Left kidney (tissue), 2 donors: ENCODE results near the gene NAALADL2. TPM values are rescaled to one million over a fixed set of nuclear protein-coding genes. Genes with fewer than 3 reads are reported as not detected.

Source experiments
- DNase-seq: peaks from one replicate; pipeline ENCODE4 v3.0.0-alpha.2; 2013
- polyA plus RNA-seq: library from polyadenylated mRNA; unstranded; fragments of 120-200 nt; gene quantifications from one replicate; pipeline ENCODE4 v1.2.1, GENCODE V29; 2013; ENCODE audit not compliant: insufficient read length

Gene NAALADL2
- polyA plus RNA-seq, 1 donor, result 19.9 TPM

DNA sequence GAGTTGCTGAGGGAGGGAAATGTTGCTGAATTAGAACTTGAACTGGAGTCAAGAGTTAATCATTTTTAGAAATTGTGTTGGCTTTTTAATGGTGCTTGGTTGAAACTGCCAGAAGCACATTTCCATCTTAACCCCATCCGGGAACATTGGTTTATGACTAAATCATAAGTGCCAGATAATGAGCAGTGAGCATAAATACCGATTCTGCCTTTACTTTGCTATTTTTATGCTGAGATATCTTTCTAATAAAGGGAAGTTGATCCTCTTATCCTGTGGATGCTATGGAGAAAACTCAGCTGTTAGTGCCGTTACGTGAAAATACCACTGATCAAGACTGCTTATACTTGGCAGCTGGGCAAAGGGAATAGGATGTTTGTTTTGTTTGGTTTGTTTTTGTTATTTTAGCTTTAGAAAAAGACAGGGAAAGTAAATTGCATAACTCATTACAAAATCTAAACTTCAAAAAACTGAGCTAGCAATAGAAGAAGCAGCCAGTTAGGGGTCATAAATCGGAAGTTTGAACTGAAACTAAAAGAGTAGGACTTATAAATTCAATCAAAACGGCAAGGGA, 813.1 kb downstream of the NAALADL2 start:
- peak; percentile 31 for DNase-seq

DNA sequence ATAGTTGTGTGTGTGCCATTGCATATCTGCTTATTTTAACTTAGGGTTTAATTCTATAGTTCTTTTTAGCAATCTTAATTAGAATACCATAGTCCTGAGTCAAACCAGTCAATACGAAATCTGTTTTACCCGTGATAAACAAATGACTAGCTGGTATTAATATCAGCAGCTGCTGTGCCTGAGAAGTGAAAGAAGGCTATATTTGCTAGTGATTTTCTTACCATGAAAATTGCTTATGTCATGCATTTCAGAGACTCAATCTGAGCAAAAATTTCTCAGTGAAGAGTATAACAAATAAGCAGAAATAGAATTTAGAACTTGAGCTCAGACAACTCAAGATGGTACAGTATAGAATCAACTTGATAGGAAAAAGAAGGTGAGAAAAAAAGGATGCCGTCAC, 820.4 kb downstream of the NAALADL2 start:
- no peak for DNase-seq

DNA sequence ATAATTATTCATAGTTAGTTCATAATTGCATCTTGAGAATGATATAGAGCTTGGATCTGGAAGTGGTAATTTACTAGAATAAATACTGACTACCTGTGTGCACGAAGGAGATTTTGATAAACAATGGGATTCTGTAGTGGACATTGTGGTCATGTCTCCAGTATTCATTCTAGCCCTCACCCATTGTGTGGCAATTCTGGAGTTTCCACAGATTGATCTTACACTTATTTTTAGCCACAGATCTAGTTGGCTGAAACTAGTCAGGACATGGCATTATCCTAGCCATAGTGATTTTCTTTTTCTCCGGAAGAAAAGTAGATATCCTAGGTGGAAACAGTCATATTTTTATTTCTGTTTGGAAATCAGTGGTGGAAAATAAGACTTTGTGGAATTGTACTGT, 833.1 kb downstream of the NAALADL2 start:
- no peak for DNase-seq

DNA sequence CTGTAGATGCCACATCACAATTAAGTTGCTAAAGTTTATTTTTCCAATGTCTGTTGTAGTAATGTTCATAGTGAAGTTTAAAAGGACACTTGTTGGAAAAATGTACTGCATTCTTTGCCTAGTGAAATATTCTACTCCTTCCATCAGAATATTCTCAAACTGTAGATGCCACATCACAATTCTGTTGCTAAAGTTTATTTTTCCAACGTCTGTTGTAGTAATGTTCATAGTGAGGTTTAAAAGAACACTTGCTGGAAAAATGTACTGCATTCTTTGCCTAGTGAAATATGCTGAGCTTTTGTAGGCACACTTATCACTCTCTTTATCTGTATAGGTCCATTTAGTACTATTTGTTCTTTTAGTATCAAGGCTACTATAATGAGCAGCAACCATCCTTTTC, 836.1 kb downstream of the NAALADL2 start:
- DNase-seq, result no peak

DNA sequence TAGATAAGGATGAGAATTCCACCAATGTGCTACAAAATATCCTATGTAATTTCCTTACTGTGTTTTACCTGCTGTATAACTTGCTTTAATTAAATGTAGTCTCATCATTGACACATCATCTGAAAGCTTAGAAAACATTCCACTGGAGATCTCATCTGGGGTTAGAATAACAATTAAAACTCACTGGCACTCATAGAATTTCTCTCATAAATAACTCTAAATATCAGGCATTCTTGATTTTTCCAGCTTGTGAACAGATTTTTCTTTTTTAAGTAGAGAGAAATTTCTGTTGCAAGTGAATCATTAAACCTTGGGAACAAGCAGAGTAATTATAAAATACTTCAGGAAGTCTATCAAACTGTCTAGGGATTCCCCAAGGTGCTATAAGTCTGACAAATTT, 843.8 kb downstream of the NAALADL2 start:
- DNase-seq, result no peak

DNA sequence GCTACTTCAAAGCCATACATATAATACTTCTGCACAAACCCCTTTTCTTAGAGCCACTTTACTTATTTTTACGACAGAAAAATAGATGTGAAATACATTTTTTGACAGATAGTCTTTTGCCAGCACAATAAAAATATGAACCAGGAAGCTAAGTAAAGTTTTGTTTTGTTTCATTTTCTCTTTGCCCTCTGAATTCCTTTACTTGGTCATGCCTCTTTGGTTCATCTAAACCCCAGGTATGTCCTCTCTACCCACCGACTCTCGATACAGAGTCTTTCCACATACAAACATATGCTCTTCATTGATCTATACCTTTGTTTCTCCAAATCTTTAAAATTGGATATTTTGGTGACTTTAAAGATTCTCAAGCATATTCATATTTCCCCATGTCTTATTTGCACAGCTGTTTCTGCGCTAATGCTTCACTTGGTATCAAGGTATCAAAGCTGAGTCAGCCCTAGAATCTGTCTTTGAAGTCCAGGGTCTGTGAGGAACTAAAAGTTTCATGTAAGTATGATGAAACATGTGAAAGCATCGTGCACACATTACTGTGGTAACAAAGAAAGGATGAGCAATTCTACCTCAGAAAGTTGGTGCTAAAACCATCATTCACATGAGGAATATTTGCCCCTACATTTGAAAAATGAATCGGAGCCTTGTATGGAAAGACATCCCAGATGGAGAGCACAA, 845.4 kb downstream of the NAALADL2 start:
- DNase-seq, result no peak

DNA sequence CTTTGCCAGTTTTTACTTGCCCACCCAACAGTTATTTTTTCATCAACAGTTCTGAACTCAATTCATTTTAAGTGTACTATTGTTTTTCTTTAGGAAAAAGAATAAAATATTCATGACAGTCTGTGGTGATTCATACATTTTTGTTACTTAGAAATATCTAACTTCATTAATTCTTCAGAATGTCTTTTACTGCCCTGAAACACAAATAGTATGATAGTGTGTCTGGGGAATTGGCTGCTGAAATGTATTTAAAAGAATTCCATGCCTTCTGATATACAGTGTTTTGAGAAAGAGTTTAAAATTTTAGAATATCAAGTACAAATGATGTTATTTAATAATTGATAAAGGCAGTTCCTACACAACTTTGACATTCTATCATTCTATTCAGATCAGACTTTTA, 854.1 kb downstream of the NAALADL2 start:
- DNase-seq, result no peak

DNA sequence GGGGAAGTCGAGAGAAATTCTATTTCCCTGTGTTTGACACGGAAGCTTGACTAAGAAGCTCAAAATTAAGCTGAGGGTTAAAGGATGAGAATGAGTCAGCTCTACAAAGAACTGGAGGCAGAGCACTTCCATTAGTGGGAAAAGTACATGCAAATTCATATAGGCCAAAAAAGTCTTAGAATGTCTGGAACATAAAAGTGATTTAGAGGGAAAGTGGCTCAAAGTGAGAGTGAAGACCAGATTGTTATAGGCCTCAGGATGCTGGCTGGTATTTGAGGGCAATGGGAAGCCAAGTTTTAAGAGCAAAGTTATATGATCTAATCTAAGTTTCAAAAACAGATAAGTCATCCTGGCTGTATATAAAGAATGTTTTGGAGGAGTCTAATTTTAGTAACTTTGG, 857.3 kb downstream of the NAALADL2 start:
- DNase-seq, result no peak

DNA sequence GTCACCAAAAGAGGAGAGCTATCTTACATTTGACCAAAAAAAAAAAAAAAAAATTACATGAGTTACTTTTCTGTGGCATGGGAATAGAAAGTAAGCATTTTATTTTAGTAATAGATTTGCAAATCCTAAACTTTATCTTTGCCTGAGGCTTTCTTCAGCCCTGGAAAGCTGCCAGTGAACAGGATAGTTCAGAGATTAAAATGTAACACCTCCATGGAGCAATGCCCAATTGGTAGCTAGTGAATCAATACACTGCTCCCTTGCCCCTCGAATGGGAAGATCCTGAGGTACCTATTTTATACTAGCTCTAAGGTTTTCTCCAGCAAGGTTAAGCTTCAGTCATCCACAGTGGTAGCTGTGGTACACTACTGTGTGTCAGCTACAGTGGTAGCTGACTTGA, 867.1 kb downstream of the NAALADL2 start:
- DNase-seq, result no peak

DNA sequence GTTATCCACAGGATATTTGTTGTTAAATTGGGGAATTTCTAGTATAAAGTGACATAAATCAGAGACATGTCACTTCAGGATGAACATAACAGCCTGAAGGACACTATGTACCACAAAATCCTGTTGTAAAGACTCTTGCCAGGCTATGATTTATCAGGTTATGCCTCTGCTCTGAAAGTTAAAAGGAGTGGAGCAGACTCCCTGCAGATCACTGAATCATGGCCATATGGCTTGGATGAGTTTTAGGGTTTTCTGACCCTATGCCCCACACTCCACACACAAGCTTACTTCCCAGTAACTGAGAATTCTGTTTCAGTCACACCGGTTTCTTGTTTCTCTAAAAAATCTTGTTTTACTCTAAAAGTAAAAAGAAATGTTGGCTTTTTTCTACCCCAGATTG, 869.4 kb downstream of the NAALADL2 start:
- DNase-seq, result no peak

DNA sequence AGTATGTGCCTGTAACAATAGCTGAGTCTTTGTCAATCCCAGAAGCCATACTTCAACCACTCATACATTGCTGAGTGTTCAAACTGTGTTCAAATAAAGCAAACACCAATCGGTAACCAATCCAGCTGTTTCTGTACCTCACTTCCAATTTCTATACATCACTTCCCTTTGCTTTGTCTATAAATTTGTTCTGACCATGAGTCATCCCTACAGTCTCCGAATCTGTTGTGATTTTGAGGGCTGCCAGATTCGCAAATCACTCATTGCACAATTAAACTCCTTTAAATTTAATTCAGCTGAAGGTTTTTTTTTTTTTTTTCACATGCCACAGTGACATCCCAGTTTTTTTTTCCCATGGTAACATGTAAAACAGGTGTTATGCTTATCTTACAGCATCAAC, 870.3 kb downstream of the NAALADL2 start:
- DNase-seq, result no peak

DNA sequence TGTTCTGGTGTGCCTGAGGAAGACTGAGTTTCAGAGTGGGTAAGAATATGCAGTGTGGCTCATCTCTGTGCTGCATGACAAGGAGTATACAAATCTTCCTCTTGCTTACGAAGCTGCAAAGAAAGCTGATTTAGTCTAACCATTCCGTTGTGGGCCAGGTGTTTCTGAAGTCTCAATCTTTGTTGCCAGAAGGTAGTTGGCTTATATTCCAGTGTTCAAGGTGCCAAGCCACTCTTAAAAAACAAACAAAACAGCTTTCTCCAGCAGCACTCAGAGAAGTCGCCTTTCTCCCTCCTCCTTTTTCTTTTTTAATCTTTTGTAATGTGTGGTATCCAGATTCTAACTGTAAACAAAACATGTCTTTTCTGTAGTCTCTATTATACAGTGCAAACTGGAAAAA, 872.4 kb downstream of the NAALADL2 start:
- DNase-seq, result no peak

DNA sequence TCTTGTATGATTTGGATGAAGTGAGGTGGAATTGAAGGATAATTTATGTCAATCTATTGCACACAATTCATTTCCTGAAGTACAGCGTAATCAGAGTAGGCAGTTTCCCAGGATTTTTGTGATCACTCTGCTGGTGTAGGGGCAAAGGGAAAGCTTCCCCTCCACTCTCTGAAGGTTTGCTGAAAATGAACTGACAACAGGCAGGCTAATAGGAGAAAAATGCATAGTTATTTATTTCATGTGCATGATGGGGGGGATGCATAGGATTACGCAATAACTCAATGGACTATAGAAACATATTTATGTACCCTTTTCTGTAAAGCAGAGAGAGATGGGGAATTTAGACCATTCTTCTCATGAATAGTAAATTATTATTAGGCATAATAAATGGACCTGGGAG, 872.9 kb downstream of the NAALADL2 start:
- no peak for DNase-seq

DNA sequence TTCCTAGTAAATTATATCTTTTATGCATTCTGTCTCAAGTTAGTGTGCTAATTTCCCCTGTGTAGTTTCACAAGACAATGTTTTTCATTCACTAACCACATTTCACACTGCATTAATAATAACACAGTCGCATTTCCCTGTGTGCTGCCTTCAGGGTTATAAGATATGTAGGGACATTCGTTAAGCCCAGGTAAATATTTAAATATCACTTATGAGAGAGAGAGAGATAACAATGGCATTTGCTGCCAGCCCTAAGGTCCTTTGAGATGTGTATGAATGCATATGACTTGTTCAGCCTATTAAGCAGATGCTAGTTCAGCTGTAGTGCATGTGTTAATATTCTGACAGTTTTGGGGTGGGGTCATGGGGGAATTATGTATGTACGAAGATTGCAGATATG, 876.7 kb downstream of the NAALADL2 start:
- no peak for DNase-seq

DNA sequence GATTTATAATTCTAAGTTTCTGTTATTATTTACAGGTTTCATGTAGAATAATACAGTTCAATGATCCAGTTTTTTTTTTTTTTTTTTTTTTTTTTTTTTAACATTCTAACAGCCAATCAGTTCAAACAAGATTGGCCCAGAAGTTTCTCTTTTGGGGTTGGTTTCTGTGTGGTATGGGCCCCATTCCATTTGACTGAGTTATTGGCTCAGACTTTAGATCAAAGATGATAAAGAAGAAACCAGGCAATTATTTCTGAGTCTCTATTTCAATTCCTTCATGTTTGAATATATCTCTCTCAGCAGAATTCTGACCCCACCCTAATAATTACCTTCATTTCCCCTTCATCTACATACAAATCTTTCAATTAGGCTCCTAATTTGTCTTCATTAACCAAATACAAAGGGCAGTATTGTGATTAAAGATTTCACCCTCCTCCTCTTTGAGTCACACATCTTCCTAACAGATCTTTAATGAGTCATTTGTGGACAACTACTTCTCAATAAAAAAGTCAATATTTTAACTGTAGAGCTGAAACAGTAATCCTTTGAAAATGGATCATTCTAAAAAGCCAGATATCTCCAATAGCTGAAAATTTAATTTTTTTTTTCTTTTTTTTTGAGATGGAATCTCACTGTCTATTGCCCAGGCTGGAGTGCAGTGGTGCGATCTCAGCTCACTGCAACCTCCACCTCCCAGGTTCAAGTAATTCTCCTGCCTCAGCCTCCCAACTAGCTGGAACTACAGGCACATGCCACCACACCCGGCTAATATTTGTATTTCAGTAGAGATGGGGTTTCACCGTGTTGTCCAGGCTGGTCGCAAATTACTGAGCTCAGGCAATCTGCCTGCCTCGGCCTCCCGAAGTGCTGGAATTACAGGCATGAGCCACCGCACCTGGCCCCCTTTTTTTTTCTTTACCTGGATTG, 878.8 kb downstream of the NAALADL2 start:
- no peak for DNase-seq

DNA sequence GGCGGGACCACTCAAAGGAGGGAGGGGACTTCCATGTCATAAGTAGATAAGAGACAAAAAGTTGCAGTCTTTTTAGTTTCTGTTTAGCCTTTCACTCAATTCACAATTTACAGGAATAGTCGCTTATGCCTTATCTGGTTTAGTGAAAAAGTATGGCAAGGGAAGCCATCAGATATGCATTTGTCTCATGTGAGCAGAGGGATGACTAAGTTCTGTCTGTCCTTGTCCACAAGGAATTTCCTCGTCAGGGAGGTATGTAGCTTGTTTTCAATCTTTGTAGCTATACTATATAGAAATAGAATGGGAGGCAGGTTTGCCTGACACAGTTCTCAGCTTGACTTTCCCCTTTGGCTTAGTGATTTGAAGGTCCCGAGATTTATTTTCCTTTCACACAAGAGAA, 882.8 kb downstream of the NAALADL2 start:
- DNase-seq, result no peak

DNA sequence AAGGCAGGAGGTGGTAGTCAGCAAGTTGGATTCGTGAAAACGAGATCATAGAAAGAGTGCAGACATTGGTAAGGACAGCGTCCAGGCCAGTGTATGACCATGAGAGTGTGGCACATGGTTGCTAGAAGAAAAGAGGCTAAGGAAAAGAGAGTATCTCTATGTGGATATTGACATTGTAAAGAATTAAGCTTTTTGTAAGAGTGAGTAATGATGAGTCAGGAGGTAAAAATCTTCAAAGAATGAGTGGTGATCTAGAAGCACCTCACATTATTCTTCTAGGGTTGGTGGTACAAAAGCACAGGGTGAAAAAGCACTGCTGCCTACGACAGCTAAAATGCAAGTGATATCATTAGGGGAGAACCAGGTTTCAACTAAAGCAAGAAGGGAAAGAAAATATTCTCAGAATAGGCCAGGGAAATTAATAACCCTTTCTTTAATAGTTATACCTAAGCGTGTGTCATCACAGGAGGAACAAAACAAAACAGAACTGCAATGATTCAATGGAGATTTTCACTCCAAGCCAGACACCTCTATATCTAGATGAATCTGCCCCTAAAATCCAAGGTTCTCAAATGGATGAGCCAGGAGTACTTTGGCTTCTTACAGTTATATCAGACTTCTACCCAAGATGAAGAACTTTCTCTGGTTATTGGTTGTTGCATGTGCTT, 884.7 kb downstream of the NAALADL2 start:
- DNase-seq, result no peak

DNA sequence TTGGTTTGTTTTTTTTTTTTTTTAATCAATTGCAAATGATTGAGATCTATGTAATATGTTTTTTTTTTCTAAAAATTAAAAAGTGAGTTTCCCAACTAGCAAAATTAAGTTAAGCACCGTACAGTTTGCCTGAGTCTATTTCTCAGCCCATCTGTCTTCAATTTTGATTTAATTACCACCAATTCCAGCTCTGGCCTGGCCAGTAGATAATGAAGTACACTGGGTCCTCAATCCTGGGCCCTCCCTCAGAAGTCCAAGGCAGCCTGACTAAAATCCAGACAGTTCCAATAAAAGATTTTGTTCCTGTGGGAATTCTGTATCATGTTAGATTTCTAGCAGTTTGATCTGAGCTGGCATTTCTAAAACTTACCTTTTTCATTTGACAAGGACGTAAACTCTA, 887.2 kb downstream of the NAALADL2 start:
- no peak for DNase-seq

DNA sequence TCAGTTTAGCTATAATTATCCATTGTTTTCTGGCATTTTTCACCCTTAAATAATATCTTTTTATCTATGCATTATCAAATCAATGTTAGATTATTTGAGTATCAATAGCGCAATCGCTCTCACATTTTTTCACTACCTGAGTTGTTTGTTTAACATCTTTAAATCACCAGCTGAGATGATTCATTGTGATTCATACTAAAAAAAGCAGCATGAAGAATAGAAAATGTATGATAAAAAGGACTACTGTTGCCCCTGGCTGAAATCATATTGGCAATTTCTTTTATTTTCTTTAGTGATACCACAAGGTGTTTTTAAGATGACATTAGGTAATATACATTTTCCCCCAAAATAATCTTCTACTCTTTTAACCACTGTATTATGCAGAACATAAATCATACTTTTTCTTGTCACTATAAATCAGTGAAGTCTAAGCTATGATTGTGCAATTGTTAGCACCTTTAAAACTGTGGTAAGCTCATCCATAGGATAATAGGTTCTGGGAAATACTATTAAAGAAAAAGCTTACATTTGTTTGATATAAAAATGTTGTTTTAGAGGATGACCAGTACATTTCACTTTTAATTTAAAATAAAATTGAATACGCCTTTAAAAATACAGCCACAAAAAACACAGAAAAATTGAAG, 889.1 kb downstream of the NAALADL2 start:
- no peak for DNase-seq

DNA sequence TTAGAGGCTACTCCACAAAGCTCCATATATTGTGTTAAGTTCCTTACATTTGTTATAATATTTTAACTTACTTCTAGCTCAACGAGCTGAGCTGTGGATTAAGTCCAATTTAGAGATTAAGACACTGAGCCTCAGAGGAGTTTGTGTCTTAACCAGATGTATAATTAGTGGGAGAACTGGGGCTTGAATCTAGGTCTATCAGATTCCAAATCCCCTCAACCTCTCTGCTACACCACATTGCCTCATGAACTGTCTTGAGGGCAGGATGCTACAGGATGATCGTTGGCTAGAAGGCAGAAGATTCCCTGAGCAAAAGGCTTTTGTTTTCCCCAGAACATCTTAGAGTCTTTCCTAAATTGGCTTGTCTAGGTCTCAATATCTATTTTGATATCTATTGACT, 890.8 kb downstream of the NAALADL2 start:
- no peak for DNase-seq

DNA sequence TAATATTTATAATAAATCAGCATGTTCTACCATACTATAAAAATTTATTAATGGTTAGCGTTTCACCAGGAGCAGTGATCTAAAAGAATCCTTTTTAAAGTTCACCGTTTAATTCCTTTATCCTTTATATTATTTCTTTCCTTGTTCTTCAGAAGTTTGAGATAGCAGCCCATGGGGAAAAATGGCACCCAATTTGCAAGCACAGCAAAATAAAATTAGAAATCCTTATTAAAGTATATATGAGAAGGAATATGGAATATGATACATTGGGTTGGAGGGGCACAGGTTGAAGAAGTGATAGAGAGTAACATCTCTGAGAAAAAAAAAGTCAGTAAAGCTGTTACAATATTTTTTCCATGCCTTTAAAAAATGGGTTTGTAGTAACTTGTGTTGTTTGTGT, 892.0 kb downstream of the NAALADL2 start:
- no peak for DNase-seq

DNA sequence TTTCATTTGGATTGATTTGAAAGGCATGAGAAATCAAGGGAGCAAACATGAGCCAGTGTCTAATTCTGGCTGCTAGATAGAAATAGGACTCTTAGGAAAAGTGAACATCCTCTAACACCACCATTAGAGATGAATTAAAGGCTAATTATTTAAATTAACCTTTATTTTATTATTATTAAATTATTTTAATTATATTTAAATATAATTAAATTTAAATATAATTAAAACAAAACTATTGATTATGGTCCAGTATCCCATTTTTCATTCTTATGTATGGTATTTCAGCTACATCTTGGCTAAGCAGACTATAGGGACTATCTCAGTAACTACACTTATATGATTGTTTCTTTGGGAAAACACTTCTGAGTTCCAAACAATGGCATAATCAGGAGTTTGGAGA, 904.8 kb downstream of the NAALADL2 start:
- no peak for DNase-seq
